HG02938 (cell line): ENCODE measurements around the gene IGSF6.
"Not testable (repeated sequence)": the region's sequence is repeated elsewhere in the genome, so short reads cannot be mapped to it uniquely, and the experiment has no call there.

Source experiments
- ATAC-seq: cut with Tn5 transposase; IDR thresholded peaks from one replicate; pipeline ENCODE4 v1.9.1; 2021; ENCODE audit warnings: mild to moderate bottlenecking, moderate library complexity; ENCODE audit not compliant: unreplicated experiment

IGSF6 gene

GRCh38 chr16:21630866-21631265 is 21.5 kb downstream of the IGSF6 start:
- not testable (repeated sequence) for ATAC-seq

- not testable (repeated sequence) for ATAC-seq
These were observed 22.5 kb downstream of the IGSF6 start for GRCh38 chr16:21629616-21630539.

DNA sequence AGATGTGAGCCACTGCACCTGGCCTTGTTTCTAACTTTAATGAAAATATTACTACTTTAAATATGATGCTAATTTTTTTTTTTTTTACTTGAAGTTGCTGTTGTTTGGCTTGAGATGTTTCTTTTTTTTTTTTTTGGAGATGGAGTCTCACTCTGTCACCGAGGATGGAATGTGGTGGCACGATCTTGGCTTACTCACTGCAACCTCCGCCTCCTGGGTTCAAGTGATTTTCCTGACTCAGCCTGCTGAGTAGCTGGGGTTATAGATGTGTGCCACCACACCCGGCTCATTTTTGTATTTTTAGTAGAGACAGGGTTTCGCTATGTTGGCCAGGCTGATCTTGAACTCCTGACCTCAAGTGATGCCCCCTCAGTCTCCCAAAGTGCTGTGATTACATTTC is 23.6 kb downstream of the IGSF6 start:
- no peak for ATAC-seq

DNA sequence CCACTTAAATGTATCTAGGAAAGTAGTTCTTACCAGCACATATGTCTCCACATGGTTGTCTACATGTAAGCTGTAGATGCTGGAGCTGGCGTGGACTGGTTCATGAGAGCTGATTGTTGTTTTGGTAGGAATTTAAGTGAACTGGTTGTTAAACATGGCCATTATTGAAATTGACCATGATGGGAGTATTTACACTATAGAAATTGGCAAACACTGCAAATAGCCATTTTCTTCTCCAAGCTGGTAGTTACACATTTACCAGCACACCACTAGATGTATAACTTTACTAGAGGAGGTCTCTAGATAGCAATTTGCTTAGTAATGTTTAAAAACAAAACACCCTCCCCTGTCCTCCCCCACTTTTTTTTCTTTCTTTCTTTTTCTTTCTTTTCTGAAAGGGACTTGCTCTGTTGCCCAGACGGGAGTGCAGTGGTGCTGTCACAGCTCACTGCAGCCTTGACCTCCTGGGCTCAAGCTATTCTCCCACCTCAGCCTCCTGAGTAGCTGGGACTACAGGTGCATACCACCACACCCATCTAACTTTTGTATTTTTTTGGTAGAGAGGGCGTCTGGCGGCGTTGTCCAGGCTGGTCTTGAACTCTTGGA is 24.2 kb downstream of the IGSF6 start:
- no peak for ATAC-seq

- no peak for ATAC-seq
These were observed 25.6 kb downstream of the IGSF6 start for GRCh38 chr16:21626659-21627277.

GRCh38 chr16:21625026-21625425 is 27.4 kb downstream of the IGSF6 start:
- no peak for ATAC-seq

- no peak for ATAC-seq
These were observed 29.9 kb downstream of the IGSF6 start for GRCh38 chr16:21622545-21622944.

DNA sequence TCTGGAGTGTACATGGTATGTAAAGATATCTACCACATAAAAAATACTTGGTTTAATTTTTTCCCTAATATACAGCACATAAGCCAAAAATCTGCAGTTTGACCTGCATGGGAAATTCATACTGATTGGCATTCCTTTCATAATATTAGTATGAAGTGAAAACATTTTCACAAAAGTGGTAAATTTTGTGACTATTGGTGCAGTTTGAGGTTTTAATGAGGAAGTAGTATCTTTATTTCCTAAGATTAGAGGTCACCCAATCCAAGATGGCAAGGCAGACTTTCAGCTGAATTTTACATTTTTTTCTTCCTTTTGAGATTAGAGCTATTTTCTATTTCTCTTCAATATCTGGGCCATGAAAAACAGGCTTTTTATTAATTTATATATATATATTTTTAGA is 31.8 kb downstream of the IGSF6 start:
- ATAC-seq, result no peak

DNA sequence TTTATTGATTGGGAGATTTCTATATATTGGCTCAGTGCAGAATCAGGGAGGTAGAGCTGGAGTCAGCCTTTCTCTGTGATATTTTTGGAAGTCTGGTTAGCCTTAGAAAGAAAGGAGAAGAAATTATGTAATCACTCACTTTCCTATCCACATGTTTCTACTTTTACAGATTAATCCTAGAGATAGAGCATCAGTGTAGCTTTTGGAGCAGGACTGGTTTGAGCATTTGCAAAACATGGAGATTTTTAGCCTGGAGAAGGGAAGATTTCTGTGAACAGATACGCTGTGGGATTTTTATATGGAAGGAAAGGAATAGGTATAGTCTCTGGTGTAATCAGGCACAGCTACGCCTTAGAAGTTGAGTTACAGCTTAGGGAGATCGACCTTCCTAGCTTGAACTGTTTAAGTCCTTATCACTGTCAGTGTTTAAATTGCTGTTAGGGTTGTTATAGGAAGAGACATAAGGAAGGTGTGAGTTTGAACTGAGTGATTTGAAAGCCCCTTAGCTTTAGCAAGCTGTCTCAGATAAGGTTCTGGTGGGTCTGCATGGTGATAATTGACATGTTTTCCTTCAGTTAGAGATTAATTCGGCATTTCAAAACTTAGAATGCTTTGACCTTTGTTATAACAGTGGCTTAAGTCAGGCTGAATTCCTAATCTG is 32.5 kb downstream of the IGSF6 start:
- ATAC-seq, result no peak

- ATAC-seq, result no peak
These were observed 34.1 kb downstream of the IGSF6 start for GRCh38 chr16:21618281-21618680.

GRCh38 chr16:21617607-21618006 is 34.8 kb downstream of the IGSF6 start:
- no peak for ATAC-seq

DNA sequence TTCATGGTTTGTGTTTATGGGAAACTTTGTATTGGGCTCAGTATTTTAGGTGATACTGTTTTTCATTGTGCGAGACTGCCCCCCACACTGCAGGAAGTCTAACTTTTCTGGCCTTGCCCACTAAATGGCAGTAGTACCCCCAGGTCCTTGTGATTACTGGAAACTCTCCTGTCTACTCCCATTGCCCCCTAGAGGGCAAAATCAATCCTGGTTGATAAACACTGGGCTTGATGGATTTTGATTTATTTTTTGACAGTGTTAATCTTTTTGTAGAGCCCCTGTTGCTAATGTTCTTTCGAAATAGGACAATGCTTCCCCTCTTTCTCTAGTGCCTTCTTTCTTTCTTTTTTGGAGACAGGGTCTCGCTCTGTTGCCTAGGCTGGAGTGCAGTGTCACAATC is 37.5 kb downstream of the IGSF6 start:
- no peak for ATAC-seq

GRCh38 chr16:21613781-21614180 is 38.6 kb downstream of the IGSF6 start:
- no peak for ATAC-seq

DNA sequence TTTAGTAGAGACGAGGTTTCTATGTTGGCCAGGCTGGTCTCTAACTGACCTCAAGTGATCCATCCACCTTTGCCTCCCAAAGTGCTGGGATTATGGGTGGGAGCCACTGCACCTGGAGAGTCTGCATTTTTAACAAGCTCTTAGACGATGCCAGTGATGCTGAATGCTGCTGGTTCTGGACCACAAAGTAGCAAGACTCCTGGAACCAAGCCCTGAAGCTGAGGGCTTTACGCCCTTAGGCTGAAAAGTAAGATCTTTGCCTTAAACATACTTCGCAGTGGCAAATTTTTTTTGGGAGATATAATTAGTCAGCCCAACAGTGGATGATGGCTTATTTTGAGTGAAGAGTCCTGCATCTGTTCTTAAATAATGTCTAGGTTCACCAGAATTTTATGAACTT is 39.0 kb downstream of the IGSF6 start:
- ATAC-seq, result no peak

GRCh38 chr16:21611556-21612384 is 40.6 kb downstream of the IGSF6 start:
- no peak for ATAC-seq

- ATAC-seq, result no peak
These were observed 41.2 kb downstream of the IGSF6 start for GRCh38 chr16:21611198-21611555.

GRCh38 chr16:21610766-21611165 is 41.6 kb downstream of the IGSF6 start:
- no peak for ATAC-seq

DNA sequence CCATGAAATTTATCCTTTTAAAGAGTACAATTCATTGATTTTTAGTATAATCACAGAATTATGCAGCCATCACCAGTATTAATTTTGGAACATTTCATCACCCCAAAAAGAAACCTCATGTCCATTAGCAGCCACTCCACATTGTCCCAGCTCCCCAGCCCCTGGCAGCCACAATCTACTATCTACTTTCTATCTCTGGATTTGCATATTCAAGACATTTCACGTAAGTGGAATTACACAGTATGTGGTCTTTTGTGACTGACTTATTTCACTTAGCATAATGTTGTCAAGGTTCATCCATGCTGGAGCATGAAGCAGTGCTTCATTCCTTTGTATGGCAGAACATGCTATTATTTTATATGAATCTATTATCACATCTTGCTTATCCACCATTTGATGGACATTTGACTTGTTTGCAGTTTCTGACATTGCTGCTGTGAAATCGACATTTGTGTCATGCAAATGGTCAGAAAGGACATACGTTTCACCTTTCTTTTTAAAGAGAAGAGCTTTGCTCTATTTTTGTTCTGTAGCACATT is 42.3 kb downstream of the IGSF6 start:
- no peak for ATAC-seq

DNA sequence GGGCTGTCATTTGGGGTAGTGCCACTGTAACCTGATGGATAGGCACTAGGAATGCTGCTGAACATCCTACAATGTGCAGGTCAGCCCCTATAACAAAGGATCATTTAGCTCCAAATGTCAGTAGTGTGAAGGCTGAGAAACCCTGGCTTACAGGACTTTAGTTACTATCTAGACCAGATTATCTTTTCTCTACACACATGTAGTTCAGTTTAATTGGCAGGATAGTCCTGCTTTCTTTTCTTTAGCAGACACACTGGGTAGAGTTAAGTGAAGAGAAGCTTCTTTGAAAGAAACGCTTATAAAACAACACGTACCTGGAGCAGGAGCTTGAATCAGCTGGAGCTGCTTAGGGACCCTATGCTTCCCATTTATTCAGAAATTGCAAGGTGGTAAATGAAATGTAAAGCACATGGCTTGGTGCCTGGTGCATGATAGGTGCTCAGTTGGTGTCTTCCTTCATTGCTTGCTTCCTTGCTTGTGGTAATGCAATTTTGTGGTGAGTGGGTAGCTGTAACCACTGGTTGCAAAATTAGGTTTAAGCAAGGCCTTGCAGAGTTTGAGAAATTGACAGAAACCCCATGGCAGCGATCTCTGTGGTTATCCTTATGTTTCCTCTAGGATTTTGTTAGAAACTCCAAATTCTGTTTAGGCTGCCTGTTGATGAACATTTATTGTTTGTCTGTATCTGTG is 43.6 kb downstream of the IGSF6 start:
- no peak for ATAC-seq

DNA sequence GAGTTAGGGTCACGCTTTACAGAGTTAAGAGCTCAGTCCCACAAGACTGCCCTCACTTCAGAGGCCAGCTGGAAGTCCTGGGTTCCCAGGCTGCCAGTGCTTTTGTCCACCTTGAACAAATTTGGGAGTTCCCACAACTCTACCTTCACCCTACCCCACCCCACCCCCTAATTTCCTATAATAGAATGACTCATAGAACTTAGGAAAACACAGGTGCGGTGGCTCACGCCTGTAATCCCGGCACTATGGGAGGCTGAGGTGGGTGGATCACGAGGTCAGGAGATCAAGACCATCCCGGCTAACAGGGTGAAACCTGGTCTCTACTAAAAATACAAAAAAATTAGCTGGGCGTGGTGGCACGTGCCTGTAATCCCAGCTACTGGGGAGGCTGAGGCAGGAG is 46.6 kb downstream of the IGSF6 start:
- ATAC-seq, result not testable (repeated sequence)
